ENCODE data around the gene ARIH2.

ARIH2 gene

GRCh38 chr3:48929358-48930035 is 10.9 kb downstream of the ARIH2 start:
- H3K9me3 ChIP-seq (ENCODE audit: control insufficient read depth in 1 of 2, low read length in 2 of 2), result no peaks in the 10 kb centered on the region
- H3K4me1 ChIP-seq (ENCODE audit: control insufficient read depth in 1 of 2, insufficient read depth in 2 of 2, low read length in 2 of 2), result peaks cover 6 to 50% of the 10 kb centered on the region in 2 donors
- peaks cover 10 to 13% of the 10 kb centered on the region in 2 donors for H3K36me3 ChIP-seq (ENCODE audit: control insufficient read depth in 1 of 2, insufficient read depth in 2 of 2, low read length in 2 of 2)
- no peaks in the 10 kb centered on the region for H3K27me3 ChIP-seq (ENCODE audit: low read depth, low read length)
- no peak overlapping the region for H3K27ac ChIP-seq (ENCODE audit: low read length)
- H3K4me3 ChIP-seq (ENCODE audit: low read depth in 1 of 2, low read length in 2 of 2), result no peak overlapping the region

DNA sequence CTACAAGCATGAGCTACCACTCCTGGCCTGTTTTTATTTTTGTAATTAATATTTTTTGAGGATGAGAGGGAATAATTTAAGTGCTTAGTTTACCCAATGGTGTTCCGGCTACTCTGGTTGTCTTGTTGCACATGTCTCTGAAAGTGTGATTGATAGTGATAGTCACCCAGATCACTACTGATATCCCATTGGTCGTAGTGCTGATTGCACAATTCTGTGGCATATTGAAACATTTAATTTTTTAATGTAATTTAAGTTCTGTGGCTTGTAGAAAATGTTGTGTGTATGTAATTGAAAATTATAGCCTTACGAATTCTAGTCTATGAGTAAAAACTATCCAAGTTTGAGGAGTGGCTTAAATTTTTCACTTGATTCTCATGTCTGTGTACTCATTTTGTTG is 11.9 kb downstream of the ARIH2 start:
- H3K9me3 ChIP-seq (ENCODE audit: control insufficient read depth in 1 of 2, low read length in 2 of 2), result no peaks in the 10 kb centered on the region
- no peaks in the 10 kb centered on the region for H3K27me3 ChIP-seq (ENCODE audit: low read depth, low read length)
- peaks cover 10 to 12% of the 10 kb centered on the region in 2 donors for H3K36me3 ChIP-seq (ENCODE audit: control insufficient read depth in 1 of 2, insufficient read depth in 2 of 2, low read length in 2 of 2)
- peaks cover 6 to 50% of the 10 kb centered on the region in 2 donors for H3K4me1 ChIP-seq (ENCODE audit: control insufficient read depth in 1 of 2, insufficient read depth in 2 of 2, low read length in 2 of 2)
- no peak overlapping the region for H3K27ac ChIP-seq (ENCODE audit: low read length)
- H3K4me3 ChIP-seq (ENCODE audit: low read depth in 1 of 2, low read length in 2 of 2), result no peak overlapping the region

- peaks cover 6 to 42% of the 10 kb centered on the region in 2 donors for H3K4me1 ChIP-seq (ENCODE audit: control insufficient read depth in 1 of 2, insufficient read depth in 2 of 2, low read length in 2 of 2)
- H3K27ac ChIP-seq (ENCODE audit: low read length), result no peak overlapping the region
These were observed 13.4 kb downstream of the ARIH2 start for GRCh38 chr3:48931944-48932580.

DNA sequence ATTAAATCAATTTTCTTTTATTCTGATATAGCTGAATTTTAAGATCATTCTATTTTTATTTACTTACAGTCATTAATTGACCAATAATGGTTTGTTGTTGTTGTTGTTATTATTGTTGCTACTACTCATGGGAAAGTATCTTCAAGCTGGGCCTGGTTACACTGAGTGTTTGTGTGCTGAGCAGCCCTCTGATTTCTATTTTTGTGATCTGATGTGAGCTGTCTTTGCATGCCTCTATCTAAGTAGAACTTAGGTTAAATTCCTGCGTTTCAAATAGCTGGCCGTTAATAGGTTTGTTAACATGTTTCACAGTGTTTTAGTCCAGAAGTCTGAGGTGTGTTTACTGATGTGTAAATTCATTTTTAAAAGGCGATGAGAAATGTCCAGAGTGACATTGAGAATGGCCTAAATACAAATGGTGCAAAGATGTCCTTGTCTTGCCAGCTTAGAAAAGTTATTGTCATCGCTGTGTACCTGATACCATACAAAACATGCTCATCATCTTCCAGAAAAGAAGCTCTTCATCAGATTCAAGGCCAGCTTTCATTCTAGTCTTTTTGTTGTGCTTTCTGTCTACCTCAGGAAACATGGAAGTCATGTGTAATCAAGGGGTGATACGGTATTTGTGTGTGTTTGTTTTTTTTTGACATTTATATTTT is 15.8 kb downstream of the ARIH2 start:
- Histone ChIP-seq H3K4me1 (ENCODE audit: control insufficient read depth in 1 of 2, insufficient read depth in 2 of 2, low read length in 2 of 2) (peaks cover 0 to 26% of the 10 kb centered on the region in 2 donors), H3K36me3 (ENCODE audit: control insufficient read depth in 1 of 2, insufficient read depth in 2 of 2, low read length in 2 of 2) (peaks cover 3 to 4% of the 10 kb centered on the region in 2 donors), H3K9me3 (ENCODE audit: control insufficient read depth in 1 of 2, low read length in 2 of 2) (no peaks in the 10 kb centered on the region), H3K4me3 (ENCODE audit: low read depth in 1 of 2, low read length in 2 of 2) (no peak overlapping the region), H3K27me3 (ENCODE audit: low read depth, low read length) (no peaks in the 10 kb centered on the region), H3K27ac (ENCODE audit: low read length) (no peak overlapping the region)

More at GRCh38 chr3:48931944-48932580, 13.4 kb downstream of the ARIH2 start:
- Histone ChIP-seq H3K9me3 (ENCODE audit: control insufficient read depth in 1 of 2, low read length in 2 of 2) (no peaks in the 10 kb centered on the region), H3K36me3 (ENCODE audit: control insufficient read depth in 1 of 2, insufficient read depth in 2 of 2, low read length in 2 of 2) (peaks cover 9 to 10% of the 10 kb centered on the region in 2 donors), H3K4me3 (ENCODE audit: low read depth in 1 of 2, low read length in 2 of 2) (no peak overlapping the region), H3K27me3 (ENCODE audit: low read depth, low read length) (no peaks in the 10 kb centered on the region)

DNA sequence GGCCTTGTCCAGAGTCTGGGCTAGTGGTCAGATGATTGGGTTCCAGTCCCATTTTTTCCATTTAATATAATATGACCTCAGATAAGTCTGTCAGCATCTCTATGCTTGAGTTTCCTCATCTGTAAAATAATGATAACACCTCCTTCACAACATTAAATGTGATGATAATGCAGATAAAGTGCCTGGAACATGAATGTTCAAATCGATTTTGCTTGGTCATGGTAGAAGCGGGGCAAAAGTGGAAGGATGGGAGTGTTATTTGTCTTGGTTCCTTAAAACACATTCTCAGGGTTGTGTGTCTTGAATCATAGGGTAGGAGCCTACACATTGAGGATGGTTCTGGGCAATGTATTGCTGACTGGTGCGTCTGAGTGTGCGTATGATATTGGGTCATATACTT is 16.9 kb downstream of the ARIH2 start:
- Histone ChIP-seq H3K27ac (ENCODE audit: low read length) (no peak overlapping the region), H3K9me3 (ENCODE audit: control insufficient read depth in 1 of 2, low read length in 2 of 2) (no peaks in the 10 kb centered on the region), H3K27me3 (ENCODE audit: low read depth, low read length) (no peaks in the 10 kb centered on the region), H3K36me3 (ENCODE audit: control insufficient read depth in 1 of 2, insufficient read depth in 2 of 2, low read length in 2 of 2) (peaks cover 0 to 3% of the 10 kb centered on the region in 2 donors), H3K4me3 (ENCODE audit: low read depth in 1 of 2, low read length in 2 of 2) (no peak overlapping the region), H3K4me1 (ENCODE audit: control insufficient read depth in 1 of 2, insufficient read depth in 2 of 2, low read length in 2 of 2) (peaks cover 0 to 18% of the 10 kb centered on the region in 2 donors)

GRCh38 chr3:48938156-48938555 is 19.5 kb downstream of the ARIH2 start:
- H3K9me3 ChIP-seq (ENCODE audit: control insufficient read depth in 1 of 2, low read length in 2 of 2), result no peaks in the 10 kb centered on the region
- H3K27me3 ChIP-seq (ENCODE audit: low read depth, low read length), result no peaks in the 10 kb centered on the region
- peaks cover 0 to 3% of the 10 kb centered on the region in 2 donors for H3K36me3 ChIP-seq (ENCODE audit: control insufficient read depth in 1 of 2, insufficient read depth in 2 of 2, low read length in 2 of 2)
- H3K4me3 ChIP-seq (ENCODE audit: low read depth in 1 of 2, low read length in 2 of 2), result no peak overlapping the region
- no peak overlapping the region for H3K27ac ChIP-seq (ENCODE audit: low read length)
- H3K4me1 ChIP-seq (ENCODE audit: control insufficient read depth in 1 of 2, insufficient read depth in 2 of 2, low read length in 2 of 2), result peaks cover 0 to 13% of the 10 kb centered on the region in 2 donors

DNA sequence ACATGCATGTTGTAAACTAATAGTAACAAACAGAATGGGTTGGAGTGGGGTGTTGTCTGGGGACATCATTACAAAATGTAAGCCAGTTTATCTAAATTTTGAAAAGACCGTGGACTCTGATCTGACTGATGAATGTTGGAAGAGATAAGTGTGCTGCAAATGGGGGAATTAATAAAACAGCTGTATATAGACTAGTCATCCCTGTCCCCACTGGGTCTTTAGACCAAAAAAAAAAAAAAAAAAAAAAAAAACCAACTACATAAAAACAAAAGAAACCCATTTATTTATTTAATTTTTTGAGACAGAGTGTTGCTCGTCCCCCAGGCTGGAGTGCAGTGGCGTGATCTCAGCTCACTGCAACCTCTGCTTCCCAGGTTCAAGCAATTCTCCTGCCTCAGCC is 20.0 kb downstream of the ARIH2 start:
- Histone ChIP-seq H3K36me3 (ENCODE audit: control insufficient read depth in 1 of 2, insufficient read depth in 2 of 2, low read length in 2 of 2) (peaks cover 0 to 3% of the 10 kb centered on the region in 2 donors), H3K4me1 (ENCODE audit: control insufficient read depth in 1 of 2, insufficient read depth in 2 of 2, low read length in 2 of 2) (peaks cover 0 to 13% of the 10 kb centered on the region in 2 donors), H3K9me3 (ENCODE audit: control insufficient read depth in 1 of 2, low read length in 2 of 2) (no peaks in the 10 kb centered on the region), H3K27me3 (ENCODE audit: low read depth, low read length) (no peaks in the 10 kb centered on the region), H3K27ac (ENCODE audit: low read length) (no peak overlapping the region), H3K4me3 (ENCODE audit: low read depth in 1 of 2, low read length in 2 of 2) (no peak overlapping the region)

GRCh38 chr3:48945432-48945831 is 26.8 kb downstream of the ARIH2 start:
- H3K4me3 ChIP-seq (ENCODE audit: low read depth in 1 of 2, low read length in 2 of 2), result no peak overlapping the region
- H3K4me1 ChIP-seq (ENCODE audit: control insufficient read depth in 1 of 2, insufficient read depth in 2 of 2, low read length in 2 of 2), result no peaks in the 10 kb centered on the region
- no peaks in the 10 kb centered on the region for H3K27me3 ChIP-seq (ENCODE audit: low read depth, low read length)
- H3K27ac ChIP-seq (ENCODE audit: low read length), result no peak overlapping the region
- H3K36me3 ChIP-seq (ENCODE audit: control insufficient read depth in 1 of 2, insufficient read depth in 2 of 2, low read length in 2 of 2), result peaks cover 0 to 7% of the 10 kb centered on the region in 2 donors
- no peaks in the 10 kb centered on the region for H3K9me3 ChIP-seq (ENCODE audit: control insufficient read depth in 1 of 2, low read length in 2 of 2)

DNA sequence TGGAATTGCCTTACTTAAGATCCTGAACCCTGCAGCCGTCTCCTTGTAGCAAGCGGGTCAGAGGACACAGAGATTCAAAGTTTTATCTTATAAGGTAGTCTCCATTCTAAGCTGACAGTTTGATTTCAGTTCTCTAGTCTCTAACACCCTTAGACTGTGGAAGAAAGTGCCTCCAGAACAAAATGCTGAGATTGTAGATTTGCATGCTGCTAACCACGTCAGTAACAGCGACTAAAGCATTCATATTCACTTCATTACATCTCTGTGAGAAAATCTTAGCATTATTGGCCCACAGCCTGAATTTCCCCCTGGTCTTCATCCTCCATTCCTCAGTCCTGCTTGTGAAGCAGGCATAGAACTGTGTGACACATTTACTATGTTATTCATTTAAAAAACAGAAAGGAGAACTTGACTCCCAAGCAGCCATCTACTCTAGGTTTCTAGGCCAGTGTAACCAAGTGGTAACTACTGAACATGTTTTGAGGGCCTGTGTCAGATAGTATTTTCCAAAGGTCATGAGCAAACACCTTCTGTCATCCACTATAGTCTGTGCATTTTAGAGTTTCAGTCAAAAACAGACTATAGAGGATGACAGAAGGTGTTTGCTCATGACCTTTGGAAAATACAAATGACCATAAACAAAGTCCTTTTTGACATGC is 27.4 kb downstream of the ARIH2 start:
- Histone ChIP-seq H3K27me3 (ENCODE audit: low read depth, low read length) (no peaks in the 10 kb centered on the region), H3K9me3 (ENCODE audit: control insufficient read depth in 1 of 2, low read length in 2 of 2) (no peaks in the 10 kb centered on the region), H3K4me1 (ENCODE audit: control insufficient read depth in 1 of 2, insufficient read depth in 2 of 2, low read length in 2 of 2) (no peaks in the 10 kb centered on the region), H3K4me3 (ENCODE audit: low read depth in 1 of 2, low read length in 2 of 2) (no peak overlapping the region), H3K27ac (ENCODE audit: low read length) (no peak overlapping the region), H3K36me3 (ENCODE audit: control insufficient read depth in 1 of 2, insufficient read depth in 2 of 2, low read length in 2 of 2) (peaks cover 0 to 7% of the 10 kb centered on the region in 2 donors)

GRCh38 chr3:48949376-48949717 is 30.7 kb downstream of the ARIH2 start:
- no peak overlapping the region for H3K4me3 ChIP-seq (ENCODE audit: low read depth in 1 of 2, low read length in 2 of 2)

GRCh38 chr3:48950051-48950450 is 31.4 kb downstream of the ARIH2 start:
- Histone ChIP-seq H3K27ac (ENCODE audit: low read length) (no peak overlapping the region), H3K4me1 (ENCODE audit: control insufficient read depth in 1 of 2, insufficient read depth in 2 of 2, low read length in 2 of 2) (no peaks in the 10 kb centered on the region), H3K27me3 (ENCODE audit: low read depth, low read length) (no peaks in the 10 kb centered on the region), H3K4me3 (ENCODE audit: low read depth in 1 of 2, low read length in 2 of 2) (no peak overlapping the region), H3K9me3 (ENCODE audit: control insufficient read depth in 1 of 2, low read length in 2 of 2) (no peaks in the 10 kb centered on the region), H3K36me3 (ENCODE audit: control insufficient read depth in 1 of 2, insufficient read depth in 2 of 2, low read length in 2 of 2) (peaks cover 0 to 7% of the 10 kb centered on the region in 2 donors)

More at GRCh38 chr3:48949376-48949717, 30.7 kb downstream of the ARIH2 start:
- Histone ChIP-seq H3K4me1 (ENCODE audit: control insufficient read depth in 1 of 2, insufficient read depth in 2 of 2, low read length in 2 of 2) (no peaks in the 10 kb centered on the region), H3K36me3 (ENCODE audit: control insufficient read depth in 1 of 2, insufficient read depth in 2 of 2, low read length in 2 of 2) (peaks cover 0 to 7% of the 10 kb centered on the region in 2 donors), H3K27me3 (ENCODE audit: low read depth, low read length) (no peaks in the 10 kb centered on the region), H3K27ac (ENCODE audit: low read length) (peak overlapping the region; percentile 21), H3K9me3 (ENCODE audit: control insufficient read depth in 1 of 2, low read length in 2 of 2) (no peaks in the 10 kb centered on the region)
